Right atrium auricular region (tissue), 2 donors: ENCODE measurements around the gene LDLRAD3. TPM values are rescaled to one million over a fixed set of nuclear protein-coding genes. Genes with fewer than 3 reads are reported as not detected.

ENCODE experiments used
- DNase-seq: peaks from one replicate; pipeline ENCODE4 v3.0.0-alpha.2; 2019; ENCODE audit warnings: low spot score
- H3K27ac ChIP-seq, 2 donors: fragments of 200-600 bp; sonication (generic); 1 replicate in 1 of 2; 2 replicates in 1 of 2; pipeline ENCODE4 v1.5.1; 2016 to 2019
- H3K27me3 ChIP-seq, 2 donors: fragments of 200-600 bp; sonication (generic); one replicate each; pipeline versions ENCODE4 v1.5.1 to v1.6.0; 2017 to 2019
- H3K36me3 ChIP-seq: fragments of 200-600 bp; sonication (generic); one replicate; pipeline ENCODE4 v1.5.1; 2016
- H3K4me1 ChIP-seq, 2 donors: fragments of 200-600 bp; sonication (generic); one replicate each; pipeline versions ENCODE4 v1.5.1 to v1.6.0; 2017 to 2019
- H3K4me3 ChIP-seq, 2 donors: fragments of 200-600 bp; sonication (generic); 1 replicate in 1 of 2; 2 replicates in 1 of 2; pipeline ENCODE4 v1.5.1; 2017 to 2019; ENCODE audit warnings: mild to moderate bottlenecking in 1 of 2, moderate library complexity in 1 of 2
- H3K9me3 ChIP-seq, 2 donors: fragments of 200-600 bp; sonication (generic); one replicate each; pipeline ENCODE4 v1.5.1; 2019
- total RNA-seq, 2 donors: library from RNA; depleted of rRNA; stranded (reverse); fragments of >200 nt; gene quantifications; one replicate each; pipeline ENCODE4 v1.1.0, GENCODE V29; 2016
- TF ChIP-seq, protein P1 (sequence below), 2 donors: fragments of 200-600 bp; sonication (generic); IDR thresholded peaks; one replicate each; pipeline ENCODE4 v1.5.1; 2019; ENCODE audit warnings: antibody characterized with exemption in 2 of 2

Gene LDLRAD3
- total RNA-seq, 2 donors from 2014 or later = 3.6 to 7.0 TPM

GRCh38 chr11:36218283-36218921 is 274.5 kb downstream of the LDLRAD3 start:
- no peaks in the 10 kb centered on the region for H3K4me1 ChIP-seq
- H3K9me3 ChIP-seq = peaks cover 6 to 16% of the 10 kb centered on the region in 2 donors
- H3K27me3 ChIP-seq = no peaks in the 10 kb centered on the region
- DNase-seq = no peak
- TF ChIP-seq, protein P1, sequence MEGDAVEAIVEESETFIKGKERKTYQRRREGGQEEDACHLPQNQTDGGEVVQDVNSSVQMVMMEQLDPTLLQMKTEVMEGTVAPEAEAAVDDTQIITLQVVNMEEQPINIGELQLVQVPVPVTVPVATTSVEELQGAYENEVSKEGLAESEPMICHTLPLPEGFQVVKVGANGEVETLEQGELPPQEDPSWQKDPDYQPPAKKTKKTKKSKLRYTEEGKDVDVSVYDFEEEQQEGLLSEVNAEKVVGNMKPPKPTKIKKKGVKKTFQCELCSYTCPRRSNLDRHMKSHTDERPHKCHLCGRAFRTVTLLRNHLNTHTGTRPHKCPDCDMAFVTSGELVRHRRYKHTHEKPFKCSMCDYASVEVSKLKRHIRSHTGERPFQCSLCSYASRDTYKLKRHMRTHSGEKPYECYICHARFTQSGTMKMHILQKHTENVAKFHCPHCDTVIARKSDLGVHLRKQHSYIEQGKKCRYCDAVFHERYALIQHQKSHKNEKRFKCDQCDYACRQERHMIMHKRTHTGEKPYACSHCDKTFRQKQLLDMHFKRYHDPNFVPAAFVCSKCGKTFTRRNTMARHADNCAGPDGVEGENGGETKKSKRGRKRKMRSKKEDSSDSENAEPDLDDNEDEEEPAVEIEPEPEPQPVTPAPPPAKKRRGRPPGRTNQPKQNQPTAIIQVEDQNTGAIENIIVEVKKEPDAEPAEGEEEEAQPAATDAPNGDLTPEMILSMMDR (IDR thresholded peaks at IDR 0.05) = no peak
- H3K27ac ChIP-seq = no peak overlapping the region
- no peak overlapping the region for H3K4me3 ChIP-seq
- H3K36me3 ChIP-seq = no peaks in the 10 kb centered on the region

DNA sequence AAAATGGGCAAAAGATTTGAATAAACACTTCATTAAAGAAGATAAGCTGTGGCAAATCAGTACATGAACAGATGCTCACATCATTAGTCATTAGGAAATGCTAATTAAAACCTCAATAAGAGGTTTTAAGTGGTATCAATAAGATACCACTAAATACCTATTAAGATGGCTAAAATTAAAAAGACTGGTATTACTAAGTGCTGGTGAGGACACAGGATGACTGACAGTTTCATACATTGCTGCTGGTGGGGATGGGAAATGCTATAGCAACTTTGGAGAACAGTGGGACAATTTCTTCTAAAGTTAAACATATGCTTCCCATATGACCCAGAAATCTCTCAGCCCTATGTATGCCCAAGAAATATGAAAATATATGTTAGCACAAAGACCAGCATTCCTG is 276.1 kb downstream of the LDLRAD3 start:
- H3K27ac ChIP-seq = no peak overlapping the region
- no peaks in the 10 kb centered on the region for H3K36me3 ChIP-seq
- DNase-seq = no peak
- TF ChIP-seq, protein P1 (IDR thresholded peaks at IDR 0.05) = no peak
- no peaks in the 10 kb centered on the region for H3K27me3 ChIP-seq
- H3K9me3 ChIP-seq = peaks cover 6 to 16% of the 10 kb centered on the region in 2 donors
- no peak overlapping the region for H3K4me3 ChIP-seq
- no peaks in the 10 kb centered on the region for H3K4me1 ChIP-seq

GRCh38 chr11:36222831-36223635 is 279.2 kb downstream of the LDLRAD3 start:
- no peak for DNase-seq
- H3K27me3 ChIP-seq = no peaks in the 10 kb centered on the region

GRCh38 chr11:36224209-36224882 is 280.5 kb downstream of the LDLRAD3 start:
- DNase-seq = no peak
- Histone ChIP-seq H3K36me3 (no peaks in the 10 kb centered on the region), H3K9me3 (peaks cover 6 to 14% of the 10 kb centered on the region in 2 donors), H3K27me3 (no peaks in the 10 kb centered on the region), H3K27ac (no peak overlapping the region), H3K4me3 (no peak overlapping the region), H3K4me1 (no peaks in the 10 kb centered on the region)
- TF ChIP-seq, protein P1 (IDR thresholded peaks at IDR 0.05) = no peak

More at GRCh38 chr11:36222831-36223635, 279.2 kb downstream of the LDLRAD3 start:
- no peaks in the 10 kb centered on the region for H3K4me1 ChIP-seq
- peaks cover 6 to 16% of the 10 kb centered on the region in 2 donors for H3K9me3 ChIP-seq
- no peaks in the 10 kb centered on the region for H3K36me3 ChIP-seq
- TF ChIP-seq, protein P1 (IDR thresholded peaks at IDR 0.05) = no peak
- no peak overlapping the region for H3K27ac ChIP-seq
- H3K4me3 ChIP-seq = no peak overlapping the region

GRCh38 chr11:36227044-36227443 is 283.2 kb downstream of the LDLRAD3 start:
- no peak for DNase-seq
- TF ChIP-seq, protein P1 (IDR thresholded peaks at IDR 0.05) = no peak
- no peaks in the 10 kb centered on the region for H3K36me3 ChIP-seq
- no peaks in the 10 kb centered on the region for H3K9me3 ChIP-seq
- peaks cover 0 to 22% of the 10 kb centered on the region in 2 donors for H3K4me1 ChIP-seq
- no peaks in the 10 kb centered on the region for H3K27me3 ChIP-seq
- H3K4me3 ChIP-seq = no peak overlapping the region
- H3K27ac ChIP-seq = no peak overlapping the region
